Activated CD8-positive, alpha-beta T cell treated with anti-CD3 and anti-CD28 coated beads for 36 hours (primary cell): ENCODE data around the gene SMARCAL1. TPM values are rescaled to one million over a fixed set of nuclear protein-coding genes. Genes with fewer than 3 reads are reported as not detected.

Experiments used
- ATAC-seq: fragments of 200-7000 bp; cut with Tn5 transposase; one replicate; pipeline ENCODE4 v1.10.0; 2021; ENCODE audit warnings: mild to moderate bottlenecking, moderate library complexity
- CTCF ChIA-PET: fragments of 350-600 bp; sonication (Branson Sonifier 250); formaldehyde crosslinking; loops from one replicate; lab custom pipeline; 2021; ENCODE audit warnings: antibody characterized with exemption; lab: Charles Lee
- POLR2A ChIA-PET: fragments of 350-600 bp; sonication (Branson Sonifier 250); formaldehyde crosslinking; loops from one replicate; lab custom pipeline; 2021; ENCODE audit warnings: antibody characterized with exemption; lab: Charles Lee
- DNase-seq: peaks from one replicate; pipeline ENCODE4 v3.0.0-alpha.2; 2020
- H3K27ac Mint-ChIP-seq: one replicate; pipeline ENCODE4 v1.8.0; 2021; ENCODE audit warnings: mild to moderate bottlenecking, mixed read lengths
- H3K27me3 Mint-ChIP-seq: one replicate; pipeline ENCODE4 v1.8.0; 2021; ENCODE audit warnings: mixed read lengths
- H3K36me3 Mint-ChIP-seq: one replicate; pipeline ENCODE4 v1.8.0; 2021; ENCODE audit warnings: low read depth, mixed read lengths
- H3K4me1 Mint-ChIP-seq: one replicate; pipeline ENCODE4 v1.8.0; 2021; ENCODE audit warnings: low read depth, mixed read lengths
- H3K4me3 Mint-ChIP-seq: one replicate; pipeline ENCODE4 v1.8.0; 2021; ENCODE audit warnings: mild to moderate bottlenecking, moderate library complexity, mixed read lengths
- H3K9me3 Mint-ChIP-seq: one replicate; pipeline ENCODE4 v1.8.0; 2021; ENCODE audit warnings: mixed read lengths
- intact Hi-C: fragments of 100-400 bp; cut with micrococcal nuclease; formaldehyde crosslinking; loops from one replicate; pipeline ENCODE4 v1.10.0; 2022
- total RNA-seq, 2 experiments: library from RNA; stranded (reverse); gene quantifications; one replicate each; pipeline ENCODE4 v1.2.3, GENCODE V29; 2021
- TF ChIP-seq, protein P1 (sequence below): fragments of 200-600 bp; IDR thresholded peaks from one replicate; pipeline ENCODE4 v1.8.0; 2022; ENCODE audit warnings: antibody characterized with exemption, mild to moderate bottlenecking

SMARCAL1 gene
- total RNA-seq: 10 to 100 TPM; 22.3 to 24.7 TPM

DNA sequence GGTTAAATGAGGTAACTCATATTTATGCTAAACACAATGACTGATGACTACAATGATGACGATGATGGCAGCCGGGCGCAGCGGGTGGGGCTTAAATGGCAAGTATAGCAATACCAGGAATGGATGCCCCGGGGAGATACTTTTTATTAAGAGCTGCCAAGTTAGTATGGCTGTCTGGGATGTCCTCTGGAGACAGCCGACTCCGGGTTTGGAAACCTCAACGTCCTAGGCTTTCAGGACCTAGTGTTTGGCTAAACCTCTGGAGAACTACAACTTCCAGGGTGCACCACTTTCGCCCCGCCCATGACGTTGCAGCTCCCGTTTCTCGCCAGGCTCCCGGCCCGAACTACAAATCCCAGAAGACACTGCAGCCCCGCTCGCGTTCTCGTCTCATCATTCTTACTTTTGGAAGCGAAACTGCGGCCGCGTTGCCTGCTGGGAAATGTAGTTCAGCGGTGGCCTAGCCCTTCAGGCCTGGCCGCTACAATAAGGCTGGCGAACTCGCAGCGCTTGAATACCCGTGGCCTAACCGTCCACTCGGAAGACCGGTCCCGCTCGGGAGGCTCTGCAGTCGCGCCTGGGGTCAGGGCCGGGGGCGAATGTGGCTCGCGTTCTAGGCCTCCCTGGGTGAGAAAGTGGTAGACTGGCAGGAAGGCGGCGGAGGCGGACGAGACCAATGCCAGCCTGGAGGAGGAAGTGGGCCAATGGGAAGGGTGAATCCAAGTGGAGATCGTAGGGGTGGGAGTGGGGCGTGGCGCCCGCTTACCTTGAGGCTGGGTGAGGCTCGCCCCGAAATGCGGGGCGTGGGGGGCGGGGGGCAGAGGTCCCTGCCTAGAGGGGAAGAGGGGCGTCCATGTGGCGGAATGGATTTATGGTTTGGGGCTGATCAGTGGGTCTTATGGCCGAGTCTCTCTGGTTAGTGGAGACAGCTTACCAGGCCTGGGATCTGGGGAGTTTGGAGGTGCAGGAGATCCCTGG, at the start of gene SMARCAL1:
TSS of gene SMARCAL1 (plus strand) at position 463 of the 978 bp plus-strand sequence. CDS start 2,221 bp downstream, outside the sequence.
- Mint-ChIP-seq H3K27ac (peak within 1 kb of the TSS; percentile 96), H3K4me1 (peaks cover 9% of the 10 kb centered on the region), H3K4me3 (peak within 1 kb of the TSS; percentile 98), H3K27me3 (no peaks in the 10 kb centered on the region), H3K9me3 (no peaks in the 10 kb centered on the region), H3K36me3 (peaks cover 10% of the 10 kb centered on the region)
- ChIA-PET POLR2A (interaction anchor here (0.6 to 0.8 kb wide), 3 partner anchors 24 to 277 kb away, joined by 3 read pairs; no protein-coding TSS in a partner anchor), CTCF (interaction anchor here (1.0 kb wide), 1 partner anchor 9 kb away, joined by 6 read pairs; no protein-coding TSS in a partner anchor)
- DNase-seq (peak; percentile 100), ATAC-seq (peak; percentile 94)
- TF ChIP-seq, protein P1, sequence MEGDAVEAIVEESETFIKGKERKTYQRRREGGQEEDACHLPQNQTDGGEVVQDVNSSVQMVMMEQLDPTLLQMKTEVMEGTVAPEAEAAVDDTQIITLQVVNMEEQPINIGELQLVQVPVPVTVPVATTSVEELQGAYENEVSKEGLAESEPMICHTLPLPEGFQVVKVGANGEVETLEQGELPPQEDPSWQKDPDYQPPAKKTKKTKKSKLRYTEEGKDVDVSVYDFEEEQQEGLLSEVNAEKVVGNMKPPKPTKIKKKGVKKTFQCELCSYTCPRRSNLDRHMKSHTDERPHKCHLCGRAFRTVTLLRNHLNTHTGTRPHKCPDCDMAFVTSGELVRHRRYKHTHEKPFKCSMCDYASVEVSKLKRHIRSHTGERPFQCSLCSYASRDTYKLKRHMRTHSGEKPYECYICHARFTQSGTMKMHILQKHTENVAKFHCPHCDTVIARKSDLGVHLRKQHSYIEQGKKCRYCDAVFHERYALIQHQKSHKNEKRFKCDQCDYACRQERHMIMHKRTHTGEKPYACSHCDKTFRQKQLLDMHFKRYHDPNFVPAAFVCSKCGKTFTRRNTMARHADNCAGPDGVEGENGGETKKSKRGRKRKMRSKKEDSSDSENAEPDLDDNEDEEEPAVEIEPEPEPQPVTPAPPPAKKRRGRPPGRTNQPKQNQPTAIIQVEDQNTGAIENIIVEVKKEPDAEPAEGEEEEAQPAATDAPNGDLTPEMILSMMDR: no peak
- intact Hi-C loops: loop anchor here (5.0 to 10.0 kb wide), 2 partner anchors 85 to 298 kb away; partner anchors contain the start of gene RPL37A

DNA sequence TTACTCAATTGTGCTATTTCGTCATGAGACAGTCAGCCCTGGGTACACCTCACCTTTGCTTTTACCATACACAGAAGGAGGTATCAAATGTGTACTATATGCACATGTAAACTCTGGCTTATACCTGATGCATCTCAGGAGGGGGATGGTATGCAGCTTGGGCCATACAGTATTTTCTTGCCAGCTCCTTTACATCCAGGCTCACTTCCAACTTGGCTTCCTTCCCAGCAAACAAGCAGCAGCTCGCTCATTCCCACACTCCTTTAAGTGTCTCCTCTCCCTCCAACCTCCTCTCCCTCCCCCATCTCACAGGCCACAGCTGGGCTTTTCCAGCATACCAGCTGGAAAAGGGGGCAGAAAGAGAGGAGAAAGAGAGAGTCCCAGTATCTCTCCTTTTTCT, 49.6 kb upstream of the SMARCAL1 start:
- ChIA-PET POLR2A (interaction anchor here (0.6 to 0.9 kb wide), 2 partner anchors 10 to 208 kb away, joined by 3 read pairs; no protein-coding TSS in a partner anchor), CTCF (interaction anchor here (1.0 to 1.3 kb wide), 3 partner anchors 10 to 78 kb away, joined by 3 to 9 read pairs (median 3); partner anchors contain the start of gene MARCHF4)
- ATAC-seq (no peak), DNase-seq (no peak)
- Mint-ChIP-seq H3K27ac (no peak overlapping the region), H3K9me3 (no peaks in the 10 kb centered on the region), H3K36me3 (no peaks in the 10 kb centered on the region), H3K27me3 (no peaks in the 10 kb centered on the region), H3K4me1 (no peaks in the 10 kb centered on the region), H3K4me3 (no peak overlapping the region)
- TF ChIP-seq, protein P1: no peak
- intact Hi-C loops: no loop called here

DNA sequence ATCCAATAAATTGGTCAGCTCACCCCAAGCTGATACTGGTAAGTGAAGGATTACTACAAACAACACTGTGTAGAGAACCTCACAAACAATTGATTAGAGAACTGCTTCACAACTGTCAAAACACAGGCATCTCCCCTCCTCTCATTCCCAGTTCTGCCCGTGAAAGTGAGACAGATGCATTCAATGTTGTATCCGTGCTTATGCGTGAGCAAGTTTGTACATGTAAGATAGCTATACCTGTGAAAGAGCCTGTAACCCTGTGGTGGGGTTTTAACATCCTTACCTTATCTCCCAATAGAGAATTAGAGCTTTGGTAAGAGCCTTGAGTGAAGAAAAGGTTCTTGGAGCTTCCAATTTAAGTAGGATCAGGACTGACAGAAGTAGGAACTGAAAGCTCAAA, 49.1 kb upstream of the SMARCAL1 start:
- Mint-ChIP-seq H3K27me3 (no peaks in the 10 kb centered on the region), H3K36me3 (no peaks in the 10 kb centered on the region)
- POLR2A ChIA-PET: interaction anchor here (0.6 to 0.9 kb wide), 2 partner anchors 10 to 209 kb away, joined by 3 read pairs; no protein-coding TSS in a partner anchor

DNA sequence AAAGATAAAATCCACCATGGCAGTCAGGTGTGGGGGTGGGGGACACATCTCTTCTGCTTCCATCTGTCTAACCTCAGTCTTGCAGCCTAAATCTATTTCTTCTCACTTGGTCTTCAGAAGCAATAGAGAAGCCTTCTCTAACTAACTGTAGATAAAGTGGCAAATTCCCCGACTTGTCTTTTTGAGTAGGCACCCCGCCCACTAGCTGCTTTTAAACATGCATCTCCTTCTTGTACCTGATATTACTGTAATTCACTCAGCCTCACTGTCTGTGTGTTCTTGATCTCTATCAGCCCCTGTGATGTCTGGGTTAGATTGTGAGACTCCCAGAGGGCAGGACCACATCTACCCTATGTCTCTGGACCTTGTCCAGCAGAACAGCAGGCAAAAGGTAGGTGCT, 46.8 kb upstream of the SMARCAL1 start:
- TF ChIP-seq, protein P1: no peak
- DNase-seq (no peak), ATAC-seq (no peak)
- ChIA-PET POLR2A (interaction anchor here (0.6 kb wide), 1 partner anchor 134 kb away, joined by 3 read pairs; no protein-coding TSS in a partner anchor), CTCF (interaction anchor here (0.6 kb wide), 1 partner anchor 121 kb away, joined by 3 read pairs; no protein-coding TSS in a partner anchor)
- Mint-ChIP-seq H3K27ac (no peak overlapping the region), H3K4me3 (no peak overlapping the region), H3K27me3 (peaks cover 16% of the 10 kb centered on the region), H3K4me1 (peaks cover under 1% of the 10 kb centered on the region), H3K9me3 (no peaks in the 10 kb centered on the region), H3K36me3 (no peaks in the 10 kb centered on the region)
- intact Hi-C loops: no loop called here

More for the DNA sequence above, 49.1 kb upstream of the SMARCAL1 start:
- TF ChIP-seq, protein P1: no peak
- intact Hi-C loops: no loop called here
- Mint-ChIP-seq H3K4me3 (no peak overlapping the region), H3K9me3 (no peaks in the 10 kb centered on the region), H3K4me1 (no peaks in the 10 kb centered on the region), H3K27ac (no peak overlapping the region)
- DNase-seq (no peak), ATAC-seq (no peak)
- CTCF ChIA-PET: interaction anchor here (0.9 to 1.3 kb wide), 5 partner anchors 10 to 148 kb away, joined by 3 to 9 read pairs (median 3); partner anchors contain the start of gene MARCHF4
